IMR-90 (cell line): Measurements from ENCODE around the gene CCR6. TPM values are rescaled to one million over a fixed set of nuclear protein-coding genes. Genes with fewer than 3 reads are reported as not detected.

Experiments
- ATAC-seq: fragments of 200-7000 bp; cut with Tn5 transposase; 2 replicates; pipeline ENCODE4 v1.9.1; 2020; ENCODE audit warnings: low read depth, mild to moderate bottlenecking, moderate library complexity
- BruUV-seq: library from RNA; stranded (reverse); fragments of 400-500 nt; replicated peaks from 2 replicates; lab custom pipeline; 2021; lab: Mats Ljungman, UMichigan
- CTCF ChIA-PET: fragments of 300-600 bp; formaldehyde crosslinking; extraction: SDS; loops from one replicate; lab custom pipeline; 2021; ENCODE audit warnings: antibody characterized with exemption; lab: Yijun Ruan, JAX
- POLR2A ChIA-PET: fragments of 300-600 bp; sonication (Branson Sonifier 250); formaldehyde crosslinking; loops from one replicate; lab custom pipeline; 2022; ENCODE audit warnings: antibody characterized with exemption; ENCODE audit not compliant: unreplicated experiment; lab: Charles Lee
- DNase-seq: peaks from one replicate; pipeline ENCODE4 v3.0.0; 2013
- H2AFZ ChIP-seq: replicated peaks from 2 replicates; pipeline ENCODE3; 2013; ENCODE audit warnings: low read length, mild to moderate bottlenecking; ENCODE audit not compliant: poor library complexity
- H2AK5ac ChIP-seq: 2 replicates; pipeline ENCODE4 v1.6.1; 2013; ENCODE audit warnings: low read depth, low read length, inconsistent platforms
- H2AK9ac ChIP-seq: replicated peaks from 2 replicates; pipeline ENCODE3; 2013; ENCODE audit warnings: mild to moderate bottlenecking, low read depth, low read length, moderate library complexity; ENCODE audit not compliant: poor library complexity
- H2BK120ac ChIP-seq: 2 replicates; pipeline ENCODE4 v1.6.1; 2013; ENCODE audit warnings: low read depth, low read length, inconsistent platforms
- H2BK15ac ChIP-seq: 3 replicates; pipeline ENCODE4 v1.6.1; 2013; ENCODE audit warnings: low read depth, low read length, inconsistent platforms
- H2BK20ac ChIP-seq: 2 replicates; pipeline ENCODE4 v1.6.1; 2013; ENCODE audit warnings: low read depth, mild to moderate bottlenecking, inconsistent platforms, low read length, moderate library complexity
- H2BK5ac ChIP-seq: 2 replicates; pipeline ENCODE4 v1.6.1; 2013; ENCODE audit warnings: mild to moderate bottlenecking, low read depth, low read length, inconsistent platforms; ENCODE audit not compliant: poor library complexity, severe bottlenecking
- H3K14ac ChIP-seq: replicated peaks from 2 replicates; pipeline ENCODE4 v1.6.1; 2013; ENCODE audit warnings: low read depth, low read length, inconsistent platforms
- H3K18ac ChIP-seq: 2 replicates; pipeline ENCODE4 v1.6.1; 2013; ENCODE audit warnings: low read depth, low read length, control low read depth
- H3K23ac ChIP-seq: 2 replicates; pipeline ENCODE4 v1.6.1; 2013; ENCODE audit warnings: low read depth, low read length, inconsistent platforms
- H3K27ac ChIP-seq: 2 replicates; pipeline ENCODE4 v1.5.1; 2013; ENCODE audit warnings: mild to moderate bottlenecking, control low read depth, low read length; ENCODE audit not compliant: insufficient read depth
- H3K27me3 ChIP-seq: 2 replicates; pipeline ENCODE4 v1.6.1; 2013; ENCODE audit warnings: low read length; ENCODE audit not compliant: control insufficient read depth, insufficient read depth
- H3K36me3 ChIP-seq: 2 replicates; pipeline ENCODE4 v1.6.1; 2013; ENCODE audit warnings: low read length, mixed read lengths; ENCODE audit not compliant: control insufficient read depth, insufficient read depth
- H3K4ac ChIP-seq: 2 replicates; pipeline ENCODE4 v1.6.1; 2013; ENCODE audit warnings: low read depth, low read length, inconsistent platforms
- H3K4me1 ChIP-seq: 2 replicates; pipeline ENCODE4 v1.6.1; 2013; ENCODE audit warnings: low read length, mixed read lengths; ENCODE audit not compliant: control insufficient read depth, insufficient read depth
- H3K4me2 ChIP-seq: 2 replicates; pipeline ENCODE4 v1.6.1; 2013; ENCODE audit warnings: low read depth, mild to moderate bottlenecking, control low read depth, low read length, moderate library complexity
- H3K4me3 ChIP-seq: 2 replicates; pipeline ENCODE4 v1.5.1; 2013; ENCODE audit warnings: low read depth, mild to moderate bottlenecking, control low read depth, low read length, moderate library complexity; ENCODE audit not compliant: insufficient read depth
- H3K56ac ChIP-seq: 2 replicates; pipeline ENCODE4 v1.6.1; 2013; ENCODE audit warnings: low read length, inconsistent platforms; ENCODE audit not compliant: insufficient read depth; ENCODE audit errors: extremely low read depth
- H3K79me1 ChIP-seq, 2 experiments: 2 replicates each; pipeline ENCODE4 v1.6.1; 2013; ENCODE audit warnings: low read length in 2 of 2, inconsistent platforms in 1 of 2, low read depth in 1 of 2
- H3K9ac ChIP-seq: 2 replicates; pipeline ENCODE4 v1.6.1; 2013; ENCODE audit warnings: low read depth, low read length, control low read depth
- H3K9me1 ChIP-seq: 2 replicates; pipeline ENCODE4 v1.6.1; 2013; ENCODE audit warnings: low read length, inconsistent platforms; ENCODE audit not compliant: insufficient read depth
- H3K9me3 ChIP-seq: 2 replicates; pipeline ENCODE4 v1.6.1; 2013; ENCODE audit warnings: low read length; ENCODE audit not compliant: control insufficient read depth, insufficient read depth
- H4K20me1 ChIP-seq: 2 replicates; pipeline ENCODE4 v1.6.1; 2013; ENCODE audit warnings: low read length, inconsistent platforms; ENCODE audit not compliant: insufficient read depth
- H4K5ac ChIP-seq: 2 replicates; pipeline ENCODE4 v1.6.1; 2013; ENCODE audit warnings: mild to moderate bottlenecking, low read depth, low read length, control low read depth
- H4K8ac ChIP-seq, 2 experiments: 2 replicates each; pipeline ENCODE4 v1.6.1; 2013; ENCODE audit warnings: low read depth in 2 of 2, low read length in 2 of 2, control low read depth in 1 of 2, inconsistent platforms in 1 of 2
- H4K91ac ChIP-seq: 2 replicates; pipeline ENCODE4 v1.6.1; 2013; ENCODE audit warnings: low read depth, low read length, inconsistent platforms; ENCODE audit not compliant: insufficient read depth
- BHLHE40 ChIP-seq: fragments of 150-350 bp; IDR thresholded peaks from 2 replicates; pipeline ENCODE4 v1.6.1; 2016; ENCODE audit warnings: mild to moderate bottlenecking, low read depth, low read length
- NFE2L2 ChIP-seq: fragments of 150-350 bp; IDR thresholded peaks from 2 replicates; pipeline ENCODE4 v1.6.1; 2016; ENCODE audit warnings: low read depth, mild to moderate bottlenecking, low read length
- WGBS, 2 experiments: methylation state at CpG; one replicate each; pipeline versions ENCODE4 v1.1.5 to v1.1.7; 2013; ENCODE audit warnings: missing lambda C conversion rate in 2 of 2; ENCODE audit not compliant: insufficient read length in 1 of 2; ENCODE audit errors: extremely low coverage in 2 of 2; 5-methylcytosine and 5-hydroxymethylcytosine counted together
- dilution Hi-C: fragments of 300-500 bp; cut with HindIII; formaldehyde crosslinking; loops from one replicate; pipeline ENCODE4 v1.14.3; 2018; ENCODE audit warnings: low sequenced_read_pairs; ENCODE audit not compliant: unreplicated experiment
- in situ Hi-C: fragments of 300-500 bp; cut with MboI; formaldehyde crosslinking; loops from 3 replicates; pipeline ENCODE4 v1.14.3; 2019; ENCODE audit warnings: low sequenced_read_pairs, inconsistent platforms, mixed read lengths
- intact Hi-C: fragments of 100-400 bp; cut with micrococcal nuclease; formaldehyde crosslinking; loops from 2 replicates; pipeline ENCODE4 v1.10.0; 2022
- polyA plus RNA-seq, 3 experiments: library from polyadenylated mRNA; depleted of rRNA; stranded (reverse); fragments of >200 nt; gene quantifications; 2 replicates each; pipeline ENCODE4 v1.2.3, GENCODE V29; 2012; ENCODE audit warnings: low replicate concordance in 1 of 3
- total RNA-seq: library from RNA; depleted of rRNA; stranded (reverse); fragments of >200 nt; gene quantifications from 2 replicates; pipeline ENCODE4 v1.2.3, GENCODE V29; 2012

CCR6 gene
- total and polyA plus RNA-seq, 2 of the 4 experiments (the other 2 are of a cell fraction): not detected

DNA sequence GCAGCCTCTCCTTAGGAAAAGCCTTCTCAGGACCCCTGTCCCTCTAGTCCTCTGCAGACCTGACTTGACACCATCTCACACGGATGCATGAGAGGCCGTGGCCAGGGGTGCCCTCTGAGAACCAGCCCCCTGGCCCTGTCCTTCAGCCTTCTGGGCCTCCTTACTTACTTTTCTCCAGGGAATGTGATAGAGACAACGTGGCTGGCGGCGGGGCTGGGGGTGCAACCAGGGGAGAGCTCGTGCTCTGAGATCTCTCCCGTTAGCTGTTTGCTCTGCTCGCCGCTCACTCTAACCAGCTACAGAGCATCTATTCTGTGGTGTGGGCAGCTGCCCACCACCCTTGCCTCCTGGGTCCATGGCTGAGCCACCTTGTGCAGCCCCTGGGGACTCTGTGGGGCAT is 20.1 kb downstream of the CCR6 start:
- whole genome bisulfite sequencing, 2 experiments: no CpG with 5 or more reads among the region's 9 CpGs
- Histone ChIP-seq H2BK15ac (no peak overlapping the region), H2BK120ac (no peak overlapping the region), H3K79me1 (no peaks in the 10 kb centered on the region), H2AFZ (no peak overlapping the region), H3K4me2 (no peak overlapping the region), H2BK20ac (no peak overlapping the region), H3K4me3 (no peak overlapping the region), H4K8ac (no peak overlapping the region), H2AK9ac (no peak overlapping the region), H3K56ac (no peak overlapping the region), H2AK5ac (no peak overlapping the region), H3K27me3 (no peaks in the 10 kb centered on the region), H3K4me1 (no peaks in the 10 kb centered on the region), H3K9me3 (peaks cover 16% of the 10 kb centered on the region), H3K14ac (no peak overlapping the region), H3K9ac (no peak overlapping the region), H4K5ac (no peak overlapping the region), H3K23ac (no peak overlapping the region), H3K27ac (no peak overlapping the region), H2BK5ac (no peak overlapping the region), H3K18ac (no peak overlapping the region), H4K91ac (no peak overlapping the region), H3K4ac (no peak overlapping the region), H4K20me1 (no peaks in the 10 kb centered on the region), H3K9me1 (no peaks in the 10 kb centered on the region), H3K36me3 (no peaks in the 10 kb centered on the region)
- ChIA-PET CTCF (no interaction called here), POLR2A (no interaction called here)
- no TSS peak for BruUV-seq
- dilution Hi-C loops (no loop called here), in situ Hi-C loops (no loop called here), intact Hi-C loops (loop anchor here (5.0 kb wide), 1 partner anchor 356 kb away; no protein-coding TSS in a partner anchor)
- DNase-seq: no peak
- no peak for ATAC-seq
- no peak for TF ChIP-seq BHLHE40
- no peak for TF ChIP-seq NFE2L2
